Testis (tissue), 3 donors: ENCODE results near the gene TEX2. TPM values are rescaled to one million over a fixed set of nuclear protein-coding genes. Genes with fewer than 3 reads are reported as not detected.
A peak's percentile ranks its signal among the peaks of the same experiment; 100 is the strongest.

Experiments
- DNase-seq: peaks from one replicate; pipeline ENCODE4 v3.0.0-alpha.2; 2019
- H3K27ac ChIP-seq, 2 donors: fragments of 200-600 bp; sonication (generic); one replicate each; pipeline ENCODE4 v1.5.1; 2019
- H3K27me3 ChIP-seq: fragments of 200-600 bp; sonication (generic); one replicate; pipeline ENCODE4 v1.5.1; 2019
- H3K36me3 ChIP-seq: fragments of 200-600 bp; sonication (generic); one replicate; pipeline ENCODE4 v1.5.1; 2017; ENCODE audit warnings: low read depth; ENCODE audit errors: missing control alignments
- H3K4me1 ChIP-seq: fragments of 200-600 bp; sonication (generic); one replicate; pipeline ENCODE4 v1.5.1; 2019
- H3K4me3 ChIP-seq, 2 donors: fragments of 200-600 bp; sonication (generic); one replicate each; pipeline ENCODE4 v1.5.1; 2017 to 2019
- H3K9me3 ChIP-seq: fragments of 200-600 bp; sonication (generic); one replicate; pipeline ENCODE4 v1.5.1; 2017
- CTCF ChIP-seq, 3 experiments: fragments of 450-650 bp in 2 of 3; fragments of 200-600 bp in 1 of 3; sonication (generic) in 1 of 3; IDR thresholded peaks; one replicate each; pipeline ENCODE4 v1.5.1; 2016 to 2019; ENCODE audit warnings: antibody characterized with exemption in 3 of 3, mild to moderate bottlenecking in 2 of 3, moderate library complexity in 1 of 3
- POLR2A ChIP-seq: fragments of 450-650 bp; IDR thresholded peaks from one replicate; pipeline ENCODE4 v1.6.1; 2017; ENCODE audit warnings: antibody characterized with exemption, mild to moderate bottlenecking, moderate library complexity
- WGBS, 2 donors: methylation state at CpG; one replicate each; pipeline ENCODE4 v1.1.5; 2018; 5-methylcytosine and 5-hydroxymethylcytosine counted together
- intact Hi-C: fragments of 100-400 bp; cut with DNase I; formaldehyde crosslinking; loops from one replicate; pipeline ENCODE4 v1.15.1; 2023; ENCODE audit warnings: low total_unique reads
- polyA plus RNA-seq: library from polyadenylated mRNA; stranded (reverse); fragments of 350-450 nt; fragmentation: Illumina TruSeq; extraction: RNeasy Lipid Tissue Mini Kit (QIAGEN cat#74804); gene quantifications from one replicate; pipeline ENCODE4 v1.2.3, GENCODE V29; 2014; ENCODE audit warnings: low read depth, low replicate concordance; ENCODE audit not compliant: insufficient read depth
- total RNA-seq, 2 donors: library from RNA; depleted of rRNA; stranded (reverse); fragments of >200 nt; gene quantifications; one replicate each; pipeline ENCODE4 v1.2.3, GENCODE V29; 2016

The TEX2 gene
- total and polyA plus RNA-seq, 3 donors from 2014 or later = 66.0 to 136 (median 99.9) TPM

DNA sequence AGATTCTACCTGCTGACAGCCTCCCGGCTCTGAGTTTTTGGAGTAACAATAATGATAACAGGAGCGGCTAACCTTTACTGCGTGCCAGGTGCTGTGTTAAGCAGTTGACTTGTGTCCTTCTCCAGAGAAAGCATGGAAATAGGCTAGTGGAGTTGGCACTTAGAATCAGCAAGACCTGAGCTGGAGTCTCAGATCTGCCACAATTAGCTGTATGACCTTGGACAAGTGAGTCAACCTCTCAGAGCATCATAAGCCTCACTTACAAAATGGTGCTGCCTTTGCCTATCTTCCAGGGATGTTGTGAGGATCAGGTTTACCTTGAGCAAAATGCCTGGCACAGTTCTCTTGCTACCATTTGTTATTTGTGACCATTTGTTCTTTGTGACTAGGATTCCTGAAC lies 32.1 kb upstream of the TEX2 start:
- intact Hi-C loops = no loop called here
- Histone ChIP-seq H3K9me3 (no peaks in the 10 kb centered on the region), H3K27me3 (no peaks in the 10 kb centered on the region), H3K36me3 (no peaks in the 10 kb centered on the region), H3K4me1 (no peaks in the 10 kb centered on the region), H3K4me3 (no peak overlapping the region), H3K27ac (no peak overlapping the region)
- no peak for DNase-seq
- TF ChIP-seq POLR2A (no peak), CTCF (IDR thresholded peaks at IDR 0.05) (no peak)
- WGBS, 2 donors = 97 to 100% methylated on average over 3 of the region's 3 CpGs

DNA sequence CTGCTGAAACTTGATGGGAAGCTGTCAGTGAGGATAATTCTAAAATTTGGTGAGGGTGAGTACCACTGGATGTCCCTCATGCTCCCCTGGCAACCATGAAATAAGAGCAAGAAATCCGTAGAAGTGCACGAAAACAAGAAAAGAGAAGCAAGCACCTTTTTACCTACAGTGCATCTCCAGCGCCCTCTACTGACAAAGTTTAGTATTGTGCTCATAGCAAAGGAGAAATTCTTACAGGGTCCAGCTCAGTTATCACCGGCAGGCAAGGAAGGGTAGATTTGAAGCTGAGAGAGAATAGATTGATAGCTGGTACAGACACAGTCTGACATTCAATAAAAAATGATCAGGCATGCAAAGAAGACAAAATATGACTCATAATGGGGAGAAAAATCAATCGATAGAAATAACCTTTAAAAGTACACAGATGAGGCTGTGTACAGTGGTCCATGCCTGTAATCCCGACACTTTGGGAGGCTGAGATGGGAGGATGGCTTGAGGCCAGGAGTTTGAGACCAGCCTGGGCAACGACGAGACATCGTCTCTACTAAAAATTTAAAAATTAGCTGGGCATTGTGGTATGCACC lies 28.3 kb upstream of the TEX2 start:
- no peaks in the 10 kb centered on the region for H3K9me3 ChIP-seq
- H3K27me3 ChIP-seq = no peaks in the 10 kb centered on the region
- H3K36me3 ChIP-seq = no peaks in the 10 kb centered on the region
- DNase-seq = peak; percentile 32
- no peak overlapping the region for H3K4me3 ChIP-seq
- intact Hi-C loops = no loop called here
- H3K4me1 ChIP-seq = no peaks in the 10 kb centered on the region
- TF ChIP-seq POLR2A (no peak), CTCF (IDR thresholded peaks at IDR 0.05) (peak in 1 of 3 experiments; percentile 23)
- 75 to 85% methylated on average over 9 of the region's 9 CpGs for WGBS, 2 donors
- H3K27ac ChIP-seq = no peak overlapping the region

DNA sequence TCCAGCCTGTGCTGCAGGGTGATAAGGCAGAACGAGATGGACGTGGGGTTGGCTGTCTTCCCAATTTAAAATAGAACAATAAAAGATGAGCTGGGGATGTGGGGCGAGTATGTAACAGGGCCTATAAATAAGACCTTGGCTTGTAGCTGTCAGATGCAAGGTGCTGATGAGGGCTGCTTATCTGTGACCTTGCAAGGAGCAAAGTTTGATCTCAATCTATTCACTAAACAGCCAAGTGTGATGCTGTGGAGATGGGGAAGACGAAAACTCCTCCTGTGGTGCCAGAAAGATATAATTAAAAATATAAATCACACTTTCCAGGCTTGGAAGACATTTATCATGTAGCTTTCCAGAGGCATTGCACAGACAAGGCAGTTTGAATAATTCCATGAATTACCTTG lies 26.7 kb upstream of the TEX2 start:
- no peaks in the 10 kb centered on the region for H3K36me3 ChIP-seq
- WGBS, 2 donors = 45 to 56% methylated on average over 4 of the region's 4 CpGs
- H3K4me3 ChIP-seq = no peak overlapping the region
- TF ChIP-seq CTCF (IDR thresholded peaks at IDR 0.05) (no peak), POLR2A (no peak)
- H3K27me3 ChIP-seq = no peaks in the 10 kb centered on the region
- intact Hi-C loops = no loop called here
- H3K4me1 ChIP-seq = no peaks in the 10 kb centered on the region
- H3K9me3 ChIP-seq = no peaks in the 10 kb centered on the region
- no peak for DNase-seq
- no peak overlapping the region for H3K27ac ChIP-seq

- H3K27me3 ChIP-seq = no peaks in the 10 kb centered on the region
- H3K4me3 ChIP-seq = no peak overlapping the region
- H3K27ac ChIP-seq = no peak overlapping the region
- TF ChIP-seq POLR2A (no peak), CTCF (IDR thresholded peaks at IDR 0.05) (no peak)
- peaks cover under 1% of the 10 kb centered on the region for H3K4me1 ChIP-seq
- no peaks in the 10 kb centered on the region for H3K36me3 ChIP-seq
- intact Hi-C loops = no loop called here
- WGBS, 2 donors = 42 to 46% methylated on average over 3 to 4 of the region's 4 CpGs
- H3K9me3 ChIP-seq = no peaks in the 10 kb centered on the region
- no peak for DNase-seq
Observed at GRCh38 chr17:64282753-64283080, 19.7 kb upstream of the TEX2 start.

DNA sequence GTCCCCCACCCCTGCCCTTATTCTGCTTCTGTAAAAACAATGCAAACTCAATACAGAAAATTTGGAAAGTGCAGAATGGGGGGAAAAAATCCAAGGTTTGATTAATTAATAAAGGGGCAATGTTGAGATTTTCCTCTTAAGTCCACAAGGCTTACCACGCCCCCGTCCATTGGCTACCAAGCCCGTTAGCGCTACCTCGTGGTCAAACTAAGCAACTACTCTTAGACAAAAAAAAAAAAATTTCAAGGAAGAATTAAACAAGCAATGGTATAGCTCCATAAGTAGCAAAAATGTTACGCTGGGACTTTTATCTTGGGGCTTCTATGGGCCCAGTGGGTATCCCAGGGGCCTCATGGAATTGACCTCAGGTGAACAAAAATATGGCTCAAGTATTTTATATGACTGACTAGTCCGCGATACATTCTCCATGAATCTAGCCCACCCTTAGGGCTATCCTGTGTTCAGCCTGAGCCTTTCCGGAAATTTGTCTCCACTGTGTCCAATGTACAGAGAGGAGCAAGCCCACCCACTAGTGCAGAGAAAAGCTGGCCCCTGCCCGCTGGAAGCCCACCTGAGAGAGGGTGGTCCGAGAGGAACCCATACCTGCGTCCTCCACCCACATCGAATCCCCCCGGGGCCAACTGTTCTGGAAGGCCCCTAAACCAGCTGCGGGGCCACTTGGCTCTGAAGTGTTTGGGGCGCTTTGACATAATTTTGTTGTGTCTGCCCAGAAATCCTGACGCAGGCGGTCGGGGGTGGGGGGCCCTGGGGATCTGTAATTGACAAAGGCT lies 19.1 kb upstream of the TEX2 start:
- TF ChIP-seq CTCF (IDR thresholded peaks at IDR 0.05) (peak; percentile 37 to 85 (median 58)), POLR2A (no peak)
- Histone ChIP-seq H3K27ac (no peak overlapping the region), H3K36me3 (no peaks in the 10 kb centered on the region), H3K4me3 (no peak overlapping the region), H3K27me3 (no peaks in the 10 kb centered on the region), H3K9me3 (no peaks in the 10 kb centered on the region), H3K4me1 (peaks cover 6% of the 10 kb centered on the region)
- DNase-seq = peak; percentile 87
- intact Hi-C loops = no loop called here
- 41 to 45% methylated on average over 16 to 19 of the region's 19 CpGs for WGBS, 2 donors
